Measurements from ENCODE around the gene SENP2.

GRCh38 chr3:185657211-185657610, 71.1 kb downstream of the SENP2 start:
- TF ChIP-seq CTCF (optimal IDR thresholded peaks at IDR 0.05 in 1 of 3, IDR thresholded peaks at IDR 0.05 in 1 of 3, conservative IDR thresholded peaks at IDR 0.05 in 1 of 3; ENCODE audit: extremely low read depth in 1 of 3, insufficient read depth in 2 of 3, low read length in 3 of 3): no peak
- TF ChIP-seq EZH2 (IDR thresholded peaks at IDR 0.05; ENCODE audit: low read length): no peak
